ENCODE results near the gene NOSIP. TPM values are rescaled to one million over a fixed set of nuclear protein-coding genes. Genes with fewer than 3 reads are reported as not detected.

The NOSIP gene
- total RNA-seq, 1 donor from 2014 or later, result 26.2 TPM

DNA sequence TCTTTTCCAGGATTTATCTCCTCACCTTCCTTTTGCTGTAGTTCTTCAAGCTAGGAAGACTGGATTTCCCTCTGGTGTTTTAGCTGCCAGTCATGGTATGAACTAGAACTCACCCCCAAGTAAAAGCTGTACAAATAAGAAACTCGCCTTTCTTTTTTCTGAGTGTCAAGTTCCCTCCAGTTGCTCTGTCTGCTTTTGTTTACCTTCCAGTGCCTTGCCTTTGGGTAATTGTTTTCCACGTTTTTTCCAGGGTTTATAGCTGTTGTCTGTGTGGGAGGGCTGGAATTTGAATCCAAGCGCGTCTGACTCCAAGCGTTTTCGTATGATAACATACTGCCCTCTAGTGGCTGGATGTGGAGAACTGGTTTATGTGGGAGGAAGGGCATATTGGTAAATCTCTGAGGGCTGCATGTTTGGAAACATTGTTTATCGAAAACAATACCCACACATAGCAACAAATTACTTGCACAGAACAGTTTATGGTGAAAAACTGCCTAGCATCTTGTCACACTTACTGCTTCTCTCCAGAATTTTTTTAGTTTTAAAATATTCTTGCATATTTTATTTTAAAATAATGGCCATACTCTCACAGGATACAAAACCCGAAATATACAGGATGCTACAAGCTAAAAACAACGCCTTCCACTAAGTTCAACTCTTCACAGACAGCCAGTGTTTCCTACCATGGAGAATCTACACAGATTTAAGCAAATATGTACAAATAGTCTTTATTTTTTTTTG is 33.4 kb downstream of the NOSIP start:
- no peaks in the 10 kb centered on the region for H3K36me3 ChIP-seq
- H4K20me1 ChIP-seq (ENCODE audit: low read depth), result no peaks in the 10 kb centered on the region
- peak overlapping the region; percentile 50 for H3K4me2 ChIP-seq
- H3K9me3 ChIP-seq (ENCODE audit: low read depth), result no peaks in the 10 kb centered on the region
- H3K9ac ChIP-seq, result no peak overlapping the region
- peaks cover 3% of the 10 kb centered on the region for H3K4me1 ChIP-seq
- H2AFZ ChIP-seq (replicated peaks), result no peak overlapping the region
- H3K27me3 Mint-ChIP-seq (ENCODE audit: insufficient read depth, low read depth), result peaks cover 8% of the 10 kb centered on the region
- peak overlapping the region; percentile 59 for H3K4me3 Mint-ChIP-seq
- H3K9me3 Mint-ChIP-seq, result no peaks in the 10 kb centered on the region
- peaks cover 16% of the 10 kb centered on the region for H3K4me1 Mint-ChIP-seq
- H3K27ac Mint-ChIP-seq, result peak overlapping the region; percentile 23
- peaks cover 3% of the 10 kb centered on the region for H3K36me3 Mint-ChIP-seq
- no peaks in the 10 kb centered on the region for H3K27me3 ChIP-seq
- H3K27ac ChIP-seq, result no peak overlapping the region
- TF ChIP-seq EZH2 (IDR thresholded peaks at IDR 0.05), result no peak
- TF ChIP-seq, protein P1, sequence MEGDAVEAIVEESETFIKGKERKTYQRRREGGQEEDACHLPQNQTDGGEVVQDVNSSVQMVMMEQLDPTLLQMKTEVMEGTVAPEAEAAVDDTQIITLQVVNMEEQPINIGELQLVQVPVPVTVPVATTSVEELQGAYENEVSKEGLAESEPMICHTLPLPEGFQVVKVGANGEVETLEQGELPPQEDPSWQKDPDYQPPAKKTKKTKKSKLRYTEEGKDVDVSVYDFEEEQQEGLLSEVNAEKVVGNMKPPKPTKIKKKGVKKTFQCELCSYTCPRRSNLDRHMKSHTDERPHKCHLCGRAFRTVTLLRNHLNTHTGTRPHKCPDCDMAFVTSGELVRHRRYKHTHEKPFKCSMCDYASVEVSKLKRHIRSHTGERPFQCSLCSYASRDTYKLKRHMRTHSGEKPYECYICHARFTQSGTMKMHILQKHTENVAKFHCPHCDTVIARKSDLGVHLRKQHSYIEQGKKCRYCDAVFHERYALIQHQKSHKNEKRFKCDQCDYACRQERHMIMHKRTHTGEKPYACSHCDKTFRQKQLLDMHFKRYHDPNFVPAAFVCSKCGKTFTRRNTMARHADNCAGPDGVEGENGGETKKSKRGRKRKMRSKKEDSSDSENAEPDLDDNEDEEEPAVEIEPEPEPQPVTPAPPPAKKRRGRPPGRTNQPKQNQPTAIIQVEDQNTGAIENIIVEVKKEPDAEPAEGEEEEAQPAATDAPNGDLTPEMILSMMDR (IDR thresholded peaks at IDR 0.05), result peak; percentile 89
- DNase-seq (ENCODE audit: low spot score), result peak; percentile 95
- H3F3A ChIP-seq (ENCODE audit: low read depth), result peaks cover 15% of the 10 kb centered on the region
- H3K79me2 ChIP-seq (ENCODE audit: low read depth), result no peaks in the 10 kb centered on the region
- H3K4me3 ChIP-seq, result no peak overlapping the region

DNA sequence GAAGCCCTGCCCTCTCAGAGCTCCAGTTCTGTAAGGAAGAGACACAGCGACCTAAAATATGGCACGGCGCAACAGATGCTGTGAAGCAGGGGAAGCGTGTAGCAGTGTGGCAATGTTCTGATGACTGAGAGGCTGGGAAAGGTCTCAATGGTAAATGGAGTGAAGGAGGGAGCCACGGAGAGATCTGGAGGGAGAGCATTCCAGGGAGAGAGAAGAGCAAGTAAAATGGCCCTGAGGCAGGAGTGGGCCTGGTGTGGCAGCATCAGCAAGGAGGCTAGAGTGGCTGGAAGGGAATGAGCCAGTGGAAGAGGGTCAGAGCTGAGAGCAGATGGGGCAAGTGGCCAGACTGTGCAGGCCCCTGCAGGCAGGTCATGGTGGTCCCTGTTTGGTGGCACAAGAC is 36.2 kb downstream of the NOSIP start:
- Histone ChIP-seq H3K4me2 (no peak overlapping the region), H3K4me3 (no peak overlapping the region), H3K4me1 (peaks cover 3% of the 10 kb centered on the region), H3K36me3 (no peaks in the 10 kb centered on the region), H3K27me3 (no peaks in the 10 kb centered on the region), H4K20me1 (ENCODE audit: low read depth) (no peaks in the 10 kb centered on the region), H3F3A (ENCODE audit: low read depth) (peaks cover 15% of the 10 kb centered on the region), H3K9ac (no peak overlapping the region), H3K27ac (no peak overlapping the region), H3K79me2 (ENCODE audit: low read depth) (no peaks in the 10 kb centered on the region), H3K9me3 (ENCODE audit: low read depth) (no peaks in the 10 kb centered on the region), H2AFZ (replicated peaks) (no peak overlapping the region)
- no peaks in the 10 kb centered on the region for H3K36me3 Mint-ChIP-seq
- no peak overlapping the region for H3K27ac Mint-ChIP-seq
- TF ChIP-seq, protein P1 (IDR thresholded peaks at IDR 0.05), result no peak
- TF ChIP-seq EZH2phosphoT487 (IDR thresholded peaks at IDR 0.05) (no peak), EZH2 (IDR thresholded peaks at IDR 0.05) (no peak)
- H3K27me3 Mint-ChIP-seq (ENCODE audit: insufficient read depth, low read depth), result peaks cover 8% of the 10 kb centered on the region
- no peak for DNase-seq (ENCODE audit: low spot score)
- H3K4me1 Mint-ChIP-seq, result peaks cover 16% of the 10 kb centered on the region
- no peaks in the 10 kb centered on the region for H3K9me3 Mint-ChIP-seq
- H3K4me3 Mint-ChIP-seq, result no peak overlapping the region

DNA sequence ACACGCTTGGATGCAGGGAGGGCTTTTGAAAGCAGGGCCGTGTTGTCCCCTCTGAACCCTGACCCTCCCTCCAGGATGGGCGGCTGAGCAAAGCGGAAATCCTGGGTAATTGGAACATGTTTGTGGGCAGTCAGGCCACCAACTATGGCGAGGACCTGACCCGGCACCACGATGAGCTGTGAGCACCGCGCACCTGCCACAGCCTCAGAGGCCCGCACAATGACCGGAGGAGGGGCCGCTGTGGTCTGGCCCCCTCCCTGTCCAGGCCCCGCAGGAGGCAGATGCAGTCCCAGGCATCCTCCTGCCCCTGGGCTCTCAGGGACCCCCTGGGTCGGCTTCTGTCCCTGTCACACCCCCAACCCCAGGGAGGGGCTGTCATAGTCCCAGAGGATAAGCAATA is 37.3 kb downstream of the NOSIP start:
- DNase-seq (ENCODE audit: low spot score), result no peak
- Histone ChIP-seq H3K9me3 (ENCODE audit: low read depth) (no peaks in the 10 kb centered on the region), H3F3A (ENCODE audit: low read depth) (peaks cover 9% of the 10 kb centered on the region), H3K4me1 (peaks cover 3% of the 10 kb centered on the region), H3K27me3 (no peaks in the 10 kb centered on the region), H4K20me1 (ENCODE audit: low read depth) (no peaks in the 10 kb centered on the region), H3K9ac (no peak overlapping the region), H3K79me2 (ENCODE audit: low read depth) (no peaks in the 10 kb centered on the region), H3K36me3 (no peaks in the 10 kb centered on the region), H3K27ac (no peak overlapping the region), H3K4me3 (no peak overlapping the region), H2AFZ (replicated peaks) (no peak overlapping the region), H3K4me2 (no peak overlapping the region)
- Mint-ChIP-seq H3K4me3 (no peak overlapping the region), H3K36me3 (no peaks in the 10 kb centered on the region), H3K27ac (peak overlapping the region; percentile 41), H3K9me3 (no peaks in the 10 kb centered on the region), H3K4me1 (peaks cover 16% of the 10 kb centered on the region), H3K27me3 (ENCODE audit: insufficient read depth, low read depth) (peaks cover 8% of the 10 kb centered on the region)
- TF ChIP-seq, protein P1 (IDR thresholded peaks at IDR 0.05), result no peak
- TF ChIP-seq EZH2phosphoT487 (IDR thresholded peaks at IDR 0.05), result no peak

All from neural progenitor cell (in vitro differentiated cells).